DND-41 (cell line): ENCODE data around the gene C17orf78.

Experiments
- EZH2 ChIP-seq: IDR thresholded peaks from 3 replicates; pipeline ENCODE4 v1.6.1; 2012; ENCODE audit warnings: borderline replicate concordance, low read depth, mild to moderate bottlenecking, moderate library complexity, low read length, inconsistent platforms; ENCODE audit not compliant: severe bottlenecking
- TF ChIP-seq, protein P1 (sequence below): IDR thresholded peaks from 2 replicates; pipeline ENCODE4 v1.5.1; 2012; ENCODE audit warnings: borderline replicate concordance, low read length, moderate library complexity, mild to moderate bottlenecking; ENCODE audit not compliant: poor library complexity, severe bottlenecking; ENCODE audit errors: extremely low read depth

DNA sequence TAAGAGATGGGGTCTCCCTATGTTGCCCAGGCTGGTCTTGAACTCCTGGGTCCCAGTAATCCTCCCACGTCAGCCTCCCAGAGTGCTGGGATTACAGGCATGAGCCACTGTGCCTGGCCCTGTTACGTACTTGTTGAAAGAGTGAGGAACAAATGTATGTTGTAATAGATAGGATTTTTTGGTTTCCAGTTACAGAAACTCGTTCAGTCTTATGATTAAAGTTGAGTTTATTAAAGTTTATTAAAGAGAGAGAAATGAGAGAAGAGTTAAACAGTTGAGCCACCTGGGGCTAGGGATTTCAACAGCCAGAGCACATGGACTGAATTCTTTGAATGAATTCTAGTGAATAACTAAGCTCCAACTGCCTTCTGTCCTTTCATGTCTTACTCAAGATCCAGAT lies 34.6 kb downstream of the C17orf78 start:
- TF ChIP-seq, protein P1, sequence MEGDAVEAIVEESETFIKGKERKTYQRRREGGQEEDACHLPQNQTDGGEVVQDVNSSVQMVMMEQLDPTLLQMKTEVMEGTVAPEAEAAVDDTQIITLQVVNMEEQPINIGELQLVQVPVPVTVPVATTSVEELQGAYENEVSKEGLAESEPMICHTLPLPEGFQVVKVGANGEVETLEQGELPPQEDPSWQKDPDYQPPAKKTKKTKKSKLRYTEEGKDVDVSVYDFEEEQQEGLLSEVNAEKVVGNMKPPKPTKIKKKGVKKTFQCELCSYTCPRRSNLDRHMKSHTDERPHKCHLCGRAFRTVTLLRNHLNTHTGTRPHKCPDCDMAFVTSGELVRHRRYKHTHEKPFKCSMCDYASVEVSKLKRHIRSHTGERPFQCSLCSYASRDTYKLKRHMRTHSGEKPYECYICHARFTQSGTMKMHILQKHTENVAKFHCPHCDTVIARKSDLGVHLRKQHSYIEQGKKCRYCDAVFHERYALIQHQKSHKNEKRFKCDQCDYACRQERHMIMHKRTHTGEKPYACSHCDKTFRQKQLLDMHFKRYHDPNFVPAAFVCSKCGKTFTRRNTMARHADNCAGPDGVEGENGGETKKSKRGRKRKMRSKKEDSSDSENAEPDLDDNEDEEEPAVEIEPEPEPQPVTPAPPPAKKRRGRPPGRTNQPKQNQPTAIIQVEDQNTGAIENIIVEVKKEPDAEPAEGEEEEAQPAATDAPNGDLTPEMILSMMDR = no peak
- TF ChIP-seq EZH2 = no peak
